HCT116 (cell line): Measurements from ENCODE around the gene DMBX1. TPM values are rescaled to one million over a fixed set of nuclear protein-coding genes. Genes with fewer than 3 reads are reported as not detected.

ENCODE experiments used
- ATAC-seq: fragments of 200-7000 bp; cut with Tn5 transposase; 2 replicates; pipeline ENCODE4 v1.9.1; 2020; ENCODE audit warnings: mild to moderate bottlenecking, moderate library complexity
- BruUV-seq: library from RNA; stranded (reverse); fragments of 400-500 nt; replicated peaks from 2 replicates; lab custom pipeline; 2021; lab: Mats Ljungman, UMichigan
- CTCF ChIA-PET: fragments of 300-600 bp; sonication (Branson Sonifier 250); formaldehyde crosslinking; loops from one replicate; lab custom pipeline; 2021; ENCODE audit warnings: antibody characterized with exemption; lab: Charles Lee
- POLR2A ChIA-PET: fragments of 300-600, 350-600 bp; sonication (Branson Sonifier 250); formaldehyde crosslinking; loops from one replicate; lab custom pipeline; 2021; ENCODE audit warnings: antibody characterized with exemption; lab: Charles Lee
- RAD21 ChIA-PET, 2 experiments: fragments of 300-600 bp; sonication (Branson Sonifier 250); formaldehyde crosslinking; loops; one replicate each; lab custom pipeline; 2023; ENCODE audit warnings: low total read pairs in 2 of 2; ENCODE audit not compliant: uncharacterized antibody in 2 of 2, unreplicated experiment in 2 of 2, low non-redundant PET in 1 of 2; lab: Charles Lee
- DNase-seq: peaks from one replicate; pipeline ENCODE4 v3.0.0-alpha.2; 2010; ENCODE audit warnings: low read depth, low spot score
- H2AFZ ChIP-seq: fragments of 200-600 bp; shearing (Covaris generic), sonication (generic); 2 replicates; pipeline ENCODE4 v1.6.1; 2017; ENCODE audit warnings: low read depth, mixed run types, mixed read lengths, antibody characterized with exemption, low read length; ENCODE audit not compliant: poor library complexity, severe bottlenecking
- H3K27ac ChIP-seq: 2 replicates; pipeline ENCODE4 v1.5.1; 2012; ENCODE audit warnings: low read depth, low read length
- H3K27me3 ChIP-seq: fragments of 200-600 bp; sonication (generic); 2 replicates; pipeline ENCODE4 v1.6.1; 2016; ENCODE audit warnings: mixed run types, low read length, mixed read lengths; ENCODE audit not compliant: insufficient read depth
- H3K36me3 ChIP-seq, 2 experiments: fragments of 200-500 bp in 1 of 2; fragments of 200-600 bp in 1 of 2; sonication (Bioruptor generic) in 1 of 2; sonication (generic) in 1 of 2; 2 replicates each; pipeline versions ENCODE4 v1.5.1 to v1.6.1; 2014 to 2016; ENCODE audit warnings: low read length in 2 of 2, inconsistent platforms in 1 of 2, mixed read lengths in 1 of 2, mixed run types in 1 of 2; ENCODE audit not compliant: insufficient read depth in 2 of 2, control insufficient read depth in 1 of 2
- H3K4me1 ChIP-seq, 2 experiments: fragments of 200-600 bp in 1 of 2; sonication (generic) in 1 of 2; 2 replicates each; pipeline versions ENCODE4 v1.5.1 to v1.6.1; 2012 to 2017; ENCODE audit warnings: low read length in 2 of 2, inconsistent platforms in 1 of 2, mild to moderate bottlenecking in 1 of 2, mixed read lengths in 1 of 2, mixed run types in 1 of 2, moderate library complexity in 1 of 2; ENCODE audit not compliant: insufficient read depth in 2 of 2, control insufficient read depth in 1 of 2
- H3K4me2 ChIP-seq: fragments of 200-600 bp; sonication (generic); 2 replicates; pipeline ENCODE4 v1.6.1; 2017; ENCODE audit warnings: mixed run types, low read length, mixed read lengths
- H3K4me3 ChIP-seq, 2 experiments: fragments of 200-600 bp in 1 of 2; sonication (generic) in 1 of 2; replicated peaks in 1 of 2; 2 replicates each; pipeline ENCODE4 v1.5.1; 2011 to 2016; ENCODE audit warnings: low read length in 2 of 2, control low read depth in 1 of 2, low read depth in 1 of 2, mild to moderate bottlenecking in 1 of 2, mixed read lengths in 1 of 2, mixed run types in 1 of 2
- H3K79me2 ChIP-seq: fragments of 200-600 bp; sonication (generic); 2 replicates; pipeline ENCODE4 v1.6.1; 2017; ENCODE audit warnings: mild to moderate bottlenecking, mixed run types, low read length, moderate library complexity, mixed read lengths; ENCODE audit not compliant: insufficient read depth
- H3K9ac ChIP-seq: fragments of 200-600 bp; sonication (generic); 2 replicates; pipeline ENCODE4 v1.6.1; 2016; ENCODE audit warnings: low read length, mixed read lengths
- H3K9me2 ChIP-seq: fragments of 200-600 bp; sonication (generic), shearing (Covaris generic); 2 replicates; pipeline ENCODE4 v1.6.1; 2017; ENCODE audit warnings: mixed run types, mild to moderate bottlenecking, moderate library complexity; ENCODE audit not compliant: insufficient read depth
- H3K9me3 ChIP-seq, 2 experiments: fragments of 200-500 bp in 1 of 2; fragments of 200-600 bp in 1 of 2; sonication (Bioruptor generic) in 1 of 2; sonication (generic) in 1 of 2; 2 replicates each; pipeline ENCODE4 v1.6.1; 2014 to 2017; ENCODE audit warnings: low read length in 2 of 2, mixed read lengths in 2 of 2, inconsistent platforms in 1 of 2, low read depth in 1 of 2, mild to moderate bottlenecking in 1 of 2, mixed run types in 1 of 2, moderate library complexity in 1 of 2; ENCODE audit not compliant: control insufficient read depth in 1 of 2, insufficient read depth in 1 of 2
- H4K20me1 ChIP-seq: fragments of 200-600 bp; sonication (generic), shearing (Covaris generic); 2 replicates; pipeline ENCODE4 v1.6.1; 2017; ENCODE audit warnings: mixed run types, mild to moderate bottlenecking, moderate library complexity; ENCODE audit not compliant: insufficient read depth
- ATF3 ChIP-seq: IDR thresholded peaks from 2 replicates; pipeline ENCODE4 v1.6.1; 2012
- CBX3 ChIP-seq: IDR thresholded peaks from 2 replicates; pipeline ENCODE4 v1.6.1; 2012; ENCODE audit warnings: low read depth
- CEBPB ChIP-seq: IDR thresholded peaks from 2 replicates; pipeline ENCODE4 v1.6.1; 2012; ENCODE audit warnings: low read depth
- CTCF ChIP-seq, 3 experiments: fragments of 200-600 bp in 1 of 3; sonication (generic) in 1 of 3; IDR thresholded peaks in 2 of 3; conservative IDR thresholded peaks in 1 of 3; 2 replicates each; pipeline ENCODE4 v1.5.1; 2012 to 2017; ENCODE audit warnings: low read depth in 2 of 3, low read length in 2 of 3, antibody characterized with exemption in 1 of 3, borderline replicate concordance in 1 of 3, control low read depth in 1 of 3, mild to moderate bottlenecking in 1 of 3, mixed read lengths in 1 of 3, mixed run types in 1 of 3, moderate library complexity in 1 of 3; ENCODE audit not compliant: insufficient read depth in 1 of 3
- EGR1 ChIP-seq: IDR thresholded peaks from 2 replicates; pipeline ENCODE4 v1.6.1; 2012; ENCODE audit warnings: low read depth
- ELF1 ChIP-seq: IDR thresholded peaks from 2 replicates; pipeline ENCODE4 v1.6.1; 2012; ENCODE audit warnings: low read depth, borderline replicate concordance
- EZH2 ChIP-seq: fragments of 200-600 bp; sonication (generic); IDR thresholded peaks from 2 replicates; pipeline ENCODE4 v1.6.1; 2017; ENCODE audit warnings: antibody characterized with exemption, mixed run types
- EZH2phosphoT487 ChIP-seq: fragments of 200-600 bp; IDR thresholded peaks from 2 replicates; pipeline ENCODE4 v1.6.1; 2018; ENCODE audit warnings: antibody characterized with exemption, borderline replicate concordance
- FOSL1 ChIP-seq: IDR thresholded peaks from 2 replicates; pipeline ENCODE4 v1.6.1; 2012; ENCODE audit warnings: low read depth
- JUND ChIP-seq: IDR thresholded peaks from 2 replicates; pipeline ENCODE4 v1.6.1; 2012
- MAX ChIP-seq: IDR thresholded peaks from 2 replicates; pipeline ENCODE4 v1.6.1; 2012
- POLR2A ChIP-seq: IDR thresholded peaks from 2 replicates; pipeline ENCODE4 v1.7.0; 2011; ENCODE audit warnings: borderline replicate concordance; ENCODE audit not compliant: insufficient read depth, insufficient read length; ENCODE audit errors: extremely low read depth
- POLR2AphosphoS5 ChIP-seq: IDR thresholded peaks from 2 replicates; pipeline ENCODE4 v1.6.1; 2011; ENCODE audit warnings: mild to moderate bottlenecking, low read depth, low read length, moderate library complexity
- RAD21 ChIP-seq: IDR thresholded peaks from 2 replicates; pipeline ENCODE4 v1.6.1; 2012; ENCODE audit warnings: low read depth, mild to moderate bottlenecking
- SIN3A ChIP-seq: IDR thresholded peaks from 2 replicates; pipeline ENCODE4 v1.6.1; 2012; ENCODE audit warnings: low read depth
- SP1 ChIP-seq: IDR thresholded peaks from 2 replicates; pipeline ENCODE4 v1.6.1; 2012; ENCODE audit warnings: low read depth
- SRF ChIP-seq: IDR thresholded peaks from 2 replicates; pipeline ENCODE4 v1.6.1; 2012; ENCODE audit warnings: low read depth
- TCF7L2 ChIP-seq: IDR thresholded peaks from 2 replicates; pipeline ENCODE4 v1.7.0; 2011; ENCODE audit warnings: borderline replicate concordance, inconsistent platforms; ENCODE audit not compliant: insufficient read depth, insufficient read length; ENCODE audit errors: extremely low read depth
- YY1 ChIP-seq: IDR thresholded peaks from 2 replicates; pipeline ENCODE4 v1.6.1; 2011; ENCODE audit warnings: low read length, low read depth, moderate library complexity, mild to moderate bottlenecking; ENCODE audit not compliant: insufficient replicate concordance; ENCODE audit errors: extremely low read depth
- ZBTB33 ChIP-seq: IDR thresholded peaks from 2 replicates; pipeline ENCODE4 v1.6.1; 2011; ENCODE audit warnings: mild to moderate bottlenecking, low read length, moderate library complexity; ENCODE audit not compliant: insufficient replicate concordance; ENCODE audit errors: extremely low read depth
- ZFX ChIP-seq: fragments of 450-650 bp; IDR thresholded peaks from 2 replicates; pipeline ENCODE4 v1.6.1; 2017
- ZNF274 ChIP-seq: fragments of 200-500 bp; sonication (Bioruptor generic); IDR thresholded peaks from 2 replicates; pipeline ENCODE4 v1.6.1; 2014; ENCODE audit warnings: mild to moderate bottlenecking, low read depth, low read length, inconsistent platforms
- intact Hi-C: fragments of 100-400 bp; cut with micrococcal nuclease; formaldehyde crosslinking; loops from 2 replicates; pipeline ENCODE4 v1.10.0; 2022
- total RNA-seq: library from RNA; stranded (reverse); gene quantifications from one replicate; pipeline ENCODE4 v1.2.1, GENCODE V29; 2021; ENCODE audit not compliant: unreplicated experiment

Gene DMBX1
- total RNA-seq, 1 experiment from 2014 or later: 4.3 TPM

GRCh38 chr1:46442317-46443161 lies 47.1 kb upstream of the DMBX1 start:
- no peaks in the 10 kb centered on the region for H3K36me3 ChIP-seq
- POLR2A ChIA-PET: interaction anchor here (0.6 to 1.1 kb wide), 2 partner anchors 47 to 86 kb away, joined by 3 to 5 read pairs; partner anchors contain the start of gene DMBX1
- H3K79me2 ChIP-seq: no peaks in the 10 kb centered on the region
- no peaks in the 10 kb centered on the region for H3K9me2 ChIP-seq
- H3K4me3 ChIP-seq: peak overlapping the region; percentile 60 to 63
- H2AFZ ChIP-seq: peak overlapping the region; percentile 76
- BruUV-seq: no TSS peak
- RAD21 ChIA-PET: interaction anchor here (0.7 to 1.0 kb wide), 3 partner anchors 85 to 112 kb away, joined by 3 to 8 read pairs (median 5); no protein-coding TSS in a partner anchor
- H4K20me1 ChIP-seq: no peaks in the 10 kb centered on the region
- peak overlapping the region; percentile 81 for H3K4me2 ChIP-seq
- H3K27me3 ChIP-seq: no peaks in the 10 kb centered on the region
- CTCF ChIA-PET: interaction anchor here (0.6 to 2.6 kb wide), 29 partner anchors 8 to 305 kb away, joined by 3 to 20 read pairs (median 5); partner anchors contain the start of gene MKNK1
- peak; percentile 96 for DNase-seq
- no peaks in the 10 kb centered on the region for H3K9me3 ChIP-seq
- intact Hi-C loops: loop anchor here (1.0 to 5.0 kb wide), 3 partner anchors 86 to 285 kb away; no protein-coding TSS in a partner anchor
- H3K9ac ChIP-seq: peak overlapping the region; percentile 57
- ATAC-seq: peak; percentile 88
- H3K4me1 ChIP-seq: peaks cover 0 to 16% of the 10 kb centered on the region in 2 experiments; a peak in 2 of 4 replicates
- H3K27ac ChIP-seq: peak overlapping the region; percentile 66
- TF ChIP-seq RAD21: peak; percentile 80
- TF ChIP-seq EZH2: no peak
- TF ChIP-seq SIN3A: no peak
- TF ChIP-seq ELF1: no peak
- TF ChIP-seq POLR2AphosphoS5: peak; percentile 81
- no peak for TF ChIP-seq ZNF274
- no peak for TF ChIP-seq JUND
- TF ChIP-seq POLR2A: peak; percentile 61
- peak; percentile 89 for TF ChIP-seq MAX
- TF ChIP-seq TCF7L2: no peak
- no peak for TF ChIP-seq SRF
- TF ChIP-seq CTCF (IDR thresholded peaks at IDR 0.05 in 2 of 3, conservative IDR thresholded peaks at IDR 0.05 in 1 of 3; ENCODE audit: borderline replicate concordance in 1 of 3, insufficient read depth in 1 of 3, low read depth in 2 of 3, low read length in 2 of 3): peak; percentile 85 to 94 (median 91)
- no peak for TF ChIP-seq FOSL1
- TF ChIP-seq CEBPB: no peak
- no peak; the same call in 1 of the 2 replicates for TF ChIP-seq SP1
- peak; percentile 63; the same call in 1 of the 2 replicates for TF ChIP-seq EGR1
- TF ChIP-seq YY1: peak; percentile 51
- peak; percentile 91; the same call in 1 of the 2 replicates for TF ChIP-seq CBX3
- no peak for TF ChIP-seq EZH2phosphoT487
- no peak for TF ChIP-seq ATF3
- TF ChIP-seq ZBTB33: no peak
- no peak for TF ChIP-seq ZFX
